ENCODE results near the gene CD209.

DNA sequence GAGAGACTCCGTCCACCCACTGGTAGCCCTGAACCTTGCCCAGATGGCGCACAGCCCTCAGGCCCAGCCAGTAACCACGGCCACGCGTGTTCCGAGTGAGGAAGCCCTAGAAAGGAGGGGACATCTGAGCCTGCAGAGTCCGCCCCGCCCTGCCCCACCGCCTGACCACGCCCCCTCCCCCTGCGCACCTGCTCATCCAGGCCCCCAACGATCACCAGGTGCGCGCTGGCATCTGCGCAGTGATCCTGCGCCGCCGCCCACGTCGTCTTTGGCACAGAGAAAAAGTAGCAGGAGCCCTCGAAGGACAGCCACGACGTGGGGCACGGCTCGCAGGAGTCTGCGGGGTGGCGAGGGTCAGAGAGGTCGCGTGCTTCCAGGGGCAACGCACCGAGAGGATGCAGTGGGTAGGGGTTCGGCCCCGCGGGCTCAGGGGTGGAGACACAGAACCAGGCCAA lies 17.5 kb downstream of the CD209 start:
- TF ChIP-seq, protein P1, sequence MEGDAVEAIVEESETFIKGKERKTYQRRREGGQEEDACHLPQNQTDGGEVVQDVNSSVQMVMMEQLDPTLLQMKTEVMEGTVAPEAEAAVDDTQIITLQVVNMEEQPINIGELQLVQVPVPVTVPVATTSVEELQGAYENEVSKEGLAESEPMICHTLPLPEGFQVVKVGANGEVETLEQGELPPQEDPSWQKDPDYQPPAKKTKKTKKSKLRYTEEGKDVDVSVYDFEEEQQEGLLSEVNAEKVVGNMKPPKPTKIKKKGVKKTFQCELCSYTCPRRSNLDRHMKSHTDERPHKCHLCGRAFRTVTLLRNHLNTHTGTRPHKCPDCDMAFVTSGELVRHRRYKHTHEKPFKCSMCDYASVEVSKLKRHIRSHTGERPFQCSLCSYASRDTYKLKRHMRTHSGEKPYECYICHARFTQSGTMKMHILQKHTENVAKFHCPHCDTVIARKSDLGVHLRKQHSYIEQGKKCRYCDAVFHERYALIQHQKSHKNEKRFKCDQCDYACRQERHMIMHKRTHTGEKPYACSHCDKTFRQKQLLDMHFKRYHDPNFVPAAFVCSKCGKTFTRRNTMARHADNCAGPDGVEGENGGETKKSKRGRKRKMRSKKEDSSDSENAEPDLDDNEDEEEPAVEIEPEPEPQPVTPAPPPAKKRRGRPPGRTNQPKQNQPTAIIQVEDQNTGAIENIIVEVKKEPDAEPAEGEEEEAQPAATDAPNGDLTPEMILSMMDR (IDR thresholded peaks at IDR 0.05; ENCODE audit: extremely low read depth in 1 of 2, insufficient read depth in 1 of 2, low read depth in 1 of 2, low read length in 2 of 2) = no peak
- no peak for TF ChIP-seq POLR2AphosphoS5 (IDR thresholded peaks at IDR 0.05; ENCODE audit: insufficient read depth, low read depth, low read length)
- TF ChIP-seq POLR2A (IDR thresholded peaks at IDR 0.05; ENCODE audit: low read depth, low read length) = no peak
- TF ChIP-seq, protein P2, sequence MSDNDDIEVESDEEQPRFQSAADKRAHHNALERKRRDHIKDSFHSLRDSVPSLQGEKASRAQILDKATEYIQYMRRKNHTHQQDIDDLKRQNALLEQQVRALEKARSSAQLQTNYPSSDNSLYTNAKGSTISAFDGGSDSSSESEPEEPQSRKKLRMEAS (IDR thresholded peaks at IDR 0.05; ENCODE audit: insufficient read depth, insufficient read length) = no peak
- TF ChIP-seq JUN (IDR thresholded peaks at IDR 0.05; ENCODE audit: borderline replicate concordance, insufficient read depth, insufficient read length, low read depth) = no peak

Data from endothelial cell of umbilical vein (primary cell).